Mesodermal cell (in vitro differentiated cells): ENCODE results near the gene MACROD2.

Experiments used
- H3K27ac ChIP-seq: 2 replicates; pipeline ENCODE4 v1.7.0; 2013; ENCODE audit warnings: mild to moderate bottlenecking, low read depth, low read length, moderate library complexity; ENCODE audit not compliant: severe bottlenecking
- H3K36me3 ChIP-seq: 2 replicates; pipeline ENCODE4 v1.7.1; 2013; ENCODE audit warnings: mild to moderate bottlenecking, low read length, moderate library complexity; ENCODE audit not compliant: control insufficient read depth, insufficient read depth
- H3K4me1 ChIP-seq: one replicate; pipeline ENCODE4 v1.7.1; 2013; ENCODE audit warnings: mild to moderate bottlenecking, low read length; ENCODE audit not compliant: insufficient read depth, control insufficient read depth, poor library complexity, severe bottlenecking
- H3K4me3 ChIP-seq: 2 replicates; pipeline ENCODE4 v1.7.0; 2013; ENCODE audit warnings: low read length, control low read depth, mild to moderate bottlenecking; ENCODE audit not compliant: insufficient read depth, poor library complexity, severe bottlenecking; ENCODE audit errors: extremely low read depth
- H3K9me3 ChIP-seq: 2 replicates; pipeline ENCODE4 v1.7.1; 2013; ENCODE audit warnings: mild to moderate bottlenecking, low read length, moderate library complexity; ENCODE audit not compliant: control insufficient read depth
- WGBS, 2 experiments: methylation state at CpG; one replicate each; pipeline ENCODE4 v1.1.5; 2013; ENCODE audit warnings: missing lambda C conversion rate in 2 of 2; ENCODE audit not compliant: insufficient coverage in 2 of 2; 5-methylcytosine and 5-hydroxymethylcytosine counted together

The MACROD2 gene

GRCh38 chr20:15913391-15914025, 1918.2 kb downstream of the MACROD2 start:
- WGBS, 2 experiments, result no CpG with 5 or more reads among the region's 3 CpGs
- no peaks in the 10 kb centered on the region for H3K36me3 ChIP-seq
- no peaks in the 10 kb centered on the region for H3K9me3 ChIP-seq
- peaks cover 11% of the 10 kb centered on the region for H3K4me1 ChIP-seq
- no peak overlapping the region for H3K27ac ChIP-seq
- no peak overlapping the region for H3K4me3 ChIP-seq

GRCh38 chr20:15916623-15917022, 1921.3 kb downstream of the MACROD2 start:
- H3K4me1 ChIP-seq, result peaks cover 11% of the 10 kb centered on the region
- H3K9me3 ChIP-seq, result no peaks in the 10 kb centered on the region
- H3K27ac ChIP-seq, result no peak overlapping the region
- H3K4me3 ChIP-seq, result no peak overlapping the region
- H3K36me3 ChIP-seq, result no peaks in the 10 kb centered on the region
- 85 to 94% methylated on average over 3 to 5 of the region's 5 CpGs for WGBS, 2 experiments

- WGBS, 2 experiments, result no CpG with 5 or more reads among the region's 4 CpGs
- H3K27ac ChIP-seq, result no peak overlapping the region
- H3K4me3 ChIP-seq, result no peak overlapping the region
- H3K4me1 ChIP-seq, result peaks cover 11% of the 10 kb centered on the region
- no peaks in the 10 kb centered on the region for H3K36me3 ChIP-seq
- H3K9me3 ChIP-seq, result no peaks in the 10 kb centered on the region
Observed at GRCh38 chr20:15917283-15917682, 1922.0 kb downstream of the MACROD2 start.

GRCh38 chr20:15918631-15919030, 1923.3 kb downstream of the MACROD2 start:
- H3K4me1 ChIP-seq, result peaks cover 11% of the 10 kb centered on the region
- H3K36me3 ChIP-seq, result no peaks in the 10 kb centered on the region
- H3K4me3 ChIP-seq, result no peak overlapping the region
- H3K9me3 ChIP-seq, result no peaks in the 10 kb centered on the region
- no peak overlapping the region for H3K27ac ChIP-seq
- 100% methylated on average over 1 of the region's 3 CpGs; no CpG with 5 or more reads in 1 of the 2 experiments for WGBS, 2 experiments

- 88 to 92% methylated on average over 3 to 4 of the region's 4 CpGs for WGBS, 2 experiments
- no peak overlapping the region for H3K4me3 ChIP-seq
- no peak overlapping the region for H3K27ac ChIP-seq
- H3K36me3 ChIP-seq, result no peaks in the 10 kb centered on the region
- peaks cover 11% of the 10 kb centered on the region for H3K4me1 ChIP-seq
- H3K9me3 ChIP-seq, result no peaks in the 10 kb centered on the region
Observed at GRCh38 chr20:15919118-15919517, 1923.8 kb downstream of the MACROD2 start.

- 77% methylated on average over 2 of the region's 4 CpGs; no CpG with 5 or more reads in 1 of the 2 experiments for WGBS, 2 experiments
- Histone ChIP-seq H3K4me3 (no peak overlapping the region), H3K4me1 (peaks cover 5% of the 10 kb centered on the region), H3K36me3 (no peaks in the 10 kb centered on the region), H3K27ac (no peak overlapping the region), H3K9me3 (no peaks in the 10 kb centered on the region)
Observed at GRCh38 chr20:15921930-15922329, 1926.6 kb downstream of the MACROD2 start.

GRCh38 chr20:15922556-15922955, 1927.2 kb downstream of the MACROD2 start:
- no peak overlapping the region for H3K27ac ChIP-seq
- no peaks in the 10 kb centered on the region for H3K4me1 ChIP-seq
- WGBS, 2 experiments, result 75 to 86% methylated on average over 1 of the region's 1 CpG
- no peaks in the 10 kb centered on the region for H3K9me3 ChIP-seq
- H3K4me3 ChIP-seq, result no peak overlapping the region
- no peaks in the 10 kb centered on the region for H3K36me3 ChIP-seq

- no peaks in the 10 kb centered on the region for H3K4me1 ChIP-seq
- H3K4me3 ChIP-seq, result no peak overlapping the region
- H3K36me3 ChIP-seq, result no peaks in the 10 kb centered on the region
- WGBS, 2 experiments, result 86 to 92% methylated on average over 4 of the region's 8 CpGs
- no peaks in the 10 kb centered on the region for H3K9me3 ChIP-seq
- H3K27ac ChIP-seq, result no peak overlapping the region
Observed at GRCh38 chr20:15923030-15923776, 1927.9 kb downstream of the MACROD2 start.

GRCh38 chr20:15924556-15924955, 1929.2 kb downstream of the MACROD2 start:
- no CpG with 5 or more reads among the region's 1 CpG for WGBS, 2 experiments

GRCh38 chr20:15925376-15925775, 1930.1 kb downstream of the MACROD2 start:
- Histone ChIP-seq H3K9me3 (no peaks in the 10 kb centered on the region), H3K4me3 (no peak overlapping the region), H3K27ac (no peak overlapping the region), H3K4me1 (no peaks in the 10 kb centered on the region), H3K36me3 (no peaks in the 10 kb centered on the region)
- WGBS, 2 experiments, result 83 to 93% methylated on average over 4 to 6 of the region's 8 CpGs

More at GRCh38 chr20:15924556-15924955, 1929.2 kb downstream of the MACROD2 start:
- Histone ChIP-seq H3K9me3 (no peaks in the 10 kb centered on the region), H3K36me3 (no peaks in the 10 kb centered on the region), H3K4me3 (no peak overlapping the region), H3K27ac (no peak overlapping the region), H3K4me1 (no peaks in the 10 kb centered on the region)
